Measurements from ENCODE around the gene HMHB1. TPM values are rescaled to one million over a fixed set of nuclear protein-coding genes. Genes with fewer than 3 reads are reported as not detected.

Gene HMHB1
- total RNA-seq, 4 donors from 2014 or later = not detected

DNA sequence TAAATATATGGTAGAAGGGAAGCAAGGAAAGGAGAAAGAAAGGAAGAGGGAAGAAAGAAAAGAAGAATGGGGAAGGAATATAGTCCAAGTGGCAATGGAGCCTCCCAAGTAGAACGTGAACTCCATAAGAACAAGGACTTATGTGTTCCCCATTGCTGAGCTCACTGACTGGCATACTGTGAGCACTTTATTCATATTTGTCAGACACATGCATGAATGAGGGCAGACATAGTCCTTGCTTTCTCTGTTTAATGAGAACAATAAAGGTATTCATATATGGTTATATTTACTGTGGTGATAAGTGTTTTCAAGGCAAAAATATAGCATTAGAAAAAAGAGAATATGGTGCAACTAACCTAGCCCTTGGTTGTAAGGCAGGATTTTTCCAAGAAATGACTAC is 23.6 kb upstream of the HMHB1 start:
- H3K27ac ChIP-seq (replicated peaks in 1 of 4) = no peak overlapping the region

DNA sequence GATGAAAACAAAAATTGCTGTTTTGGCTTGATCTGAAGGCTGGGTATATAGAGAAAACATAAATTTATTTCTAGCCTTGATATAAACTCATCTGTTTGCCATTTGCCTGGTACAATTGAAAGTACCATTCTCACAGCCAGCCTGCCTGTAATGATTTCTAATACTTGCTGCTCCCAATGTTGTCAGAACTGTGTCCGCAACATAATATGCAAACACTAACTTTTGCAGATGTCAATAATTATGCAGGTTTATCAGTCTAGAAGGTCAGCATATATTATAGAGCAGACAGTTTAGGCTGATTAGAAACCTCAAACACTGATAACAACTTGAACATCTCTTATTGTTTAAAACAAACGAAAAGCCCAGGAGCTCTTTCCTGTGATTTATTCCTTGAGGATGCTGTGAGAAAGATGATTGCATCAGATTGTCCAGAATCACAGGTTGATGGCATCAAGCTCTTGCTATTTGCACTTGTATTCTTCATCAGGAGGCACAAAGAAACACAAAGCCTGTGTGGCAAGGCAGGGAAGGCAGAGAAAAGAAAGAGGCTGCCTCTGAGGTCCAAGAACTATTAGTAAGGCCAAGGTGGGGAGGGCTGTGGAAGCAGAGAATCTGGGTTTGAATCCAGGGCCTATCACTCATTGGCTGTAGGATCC is 21.4 kb upstream of the HMHB1 start:
- Histone ChIP-seq H3K9me3 (no peaks in the 10 kb centered on the region), H3K27ac (replicated peaks in 1 of 4) (no peak overlapping the region), H3K4me1 (peaks cover 0 to 4% (median 2%) of the 10 kb centered on the region in 4 donors), H3K4me3 (no peak overlapping the region), H3K27me3 (no peaks in the 10 kb centered on the region), H3K36me3 (no peaks in the 10 kb centered on the region)
- WGBS = 92% methylated on average over 2 of the region's 2 CpGs
- no peak for DNase-seq (ENCODE audit: extremely low spot score)
- intact Hi-C loops (cut with DNase I) = no loop called here
- TF ChIP-seq, protein P1, sequence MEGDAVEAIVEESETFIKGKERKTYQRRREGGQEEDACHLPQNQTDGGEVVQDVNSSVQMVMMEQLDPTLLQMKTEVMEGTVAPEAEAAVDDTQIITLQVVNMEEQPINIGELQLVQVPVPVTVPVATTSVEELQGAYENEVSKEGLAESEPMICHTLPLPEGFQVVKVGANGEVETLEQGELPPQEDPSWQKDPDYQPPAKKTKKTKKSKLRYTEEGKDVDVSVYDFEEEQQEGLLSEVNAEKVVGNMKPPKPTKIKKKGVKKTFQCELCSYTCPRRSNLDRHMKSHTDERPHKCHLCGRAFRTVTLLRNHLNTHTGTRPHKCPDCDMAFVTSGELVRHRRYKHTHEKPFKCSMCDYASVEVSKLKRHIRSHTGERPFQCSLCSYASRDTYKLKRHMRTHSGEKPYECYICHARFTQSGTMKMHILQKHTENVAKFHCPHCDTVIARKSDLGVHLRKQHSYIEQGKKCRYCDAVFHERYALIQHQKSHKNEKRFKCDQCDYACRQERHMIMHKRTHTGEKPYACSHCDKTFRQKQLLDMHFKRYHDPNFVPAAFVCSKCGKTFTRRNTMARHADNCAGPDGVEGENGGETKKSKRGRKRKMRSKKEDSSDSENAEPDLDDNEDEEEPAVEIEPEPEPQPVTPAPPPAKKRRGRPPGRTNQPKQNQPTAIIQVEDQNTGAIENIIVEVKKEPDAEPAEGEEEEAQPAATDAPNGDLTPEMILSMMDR (IDR thresholded peaks at IDR 0.05) = no peak
- no peak for TF ChIP-seq POLR2A (IDR thresholded peaks at IDR 0.05; ENCODE audit: low read depth)
- TF ChIP-seq POLR2AphosphoS5 (IDR thresholded peaks at IDR 0.05) = no peak
- no peak for TF ChIP-seq EP300 (IDR thresholded peaks at IDR 0.05)

More for the DNA sequence above, 23.6 kb upstream of the HMHB1 start:
- TF ChIP-seq POLR2AphosphoS5 (IDR thresholded peaks at IDR 0.05) = no peak
- TF ChIP-seq, protein P1 (IDR thresholded peaks at IDR 0.05) = no peak
- no peak for TF ChIP-seq POLR2A (IDR thresholded peaks at IDR 0.05; ENCODE audit: low read depth)
- TF ChIP-seq EP300 (IDR thresholded peaks at IDR 0.05) = no peak
- no peak for DNase-seq (ENCODE audit: extremely low spot score)
- Histone ChIP-seq H3K27me3 (no peaks in the 10 kb centered on the region), H3K36me3 (no peaks in the 10 kb centered on the region), H3K4me3 (no peak overlapping the region), H3K9me3 (no peaks in the 10 kb centered on the region), H3K4me1 (peaks cover 0 to 4% (median 2%) of the 10 kb centered on the region in 4 donors)
- intact Hi-C loops (cut with DNase I) = no loop called here
- WGBS = 92% methylated on average over 1 of the region's 1 CpG

DNA sequence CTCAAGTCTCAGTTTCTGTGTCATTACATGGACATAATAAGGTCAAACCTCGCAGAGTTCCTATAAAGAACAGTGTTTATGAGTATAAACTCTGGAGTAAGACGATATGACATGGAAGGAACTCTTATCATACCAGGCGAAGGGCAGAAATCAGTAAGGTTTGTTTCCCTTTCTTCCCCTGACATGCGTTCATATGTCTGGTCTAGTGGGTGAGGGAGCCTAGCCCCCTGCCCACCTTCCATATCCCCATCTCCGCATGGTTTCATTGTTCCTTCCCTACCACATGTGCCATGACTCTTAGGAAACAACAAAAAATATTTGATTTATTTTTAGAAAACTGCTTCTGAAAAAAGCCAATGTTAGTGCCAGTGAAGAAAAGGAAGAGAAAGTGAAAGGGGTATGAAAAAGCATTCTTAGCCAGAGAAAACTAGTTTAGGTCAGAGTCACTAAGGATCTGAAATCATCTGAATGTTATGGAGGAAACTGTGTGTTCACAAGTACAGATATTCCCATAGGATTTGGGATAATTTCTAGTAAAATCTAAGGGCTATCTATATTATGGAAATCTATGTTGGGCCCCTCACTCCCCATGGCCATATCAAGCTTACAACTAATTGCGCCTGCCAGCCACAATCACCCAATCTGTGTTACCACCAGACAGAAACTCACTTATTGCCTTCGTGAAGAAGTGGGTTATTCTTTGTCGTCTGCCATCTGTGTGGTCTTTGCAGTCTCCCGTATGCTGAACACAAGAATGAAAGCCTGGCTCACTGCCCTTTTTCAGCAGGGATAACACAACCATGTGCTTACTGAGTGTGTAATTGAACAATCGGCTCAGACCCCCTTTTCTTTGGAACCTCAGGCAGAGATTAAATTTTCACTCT is 19.9 kb upstream of the HMHB1 start:
- Histone ChIP-seq H3K27me3 (no peaks in the 10 kb centered on the region), H3K4me3 (no peak overlapping the region), H3K9me3 (no peaks in the 10 kb centered on the region), H3K36me3 (no peaks in the 10 kb centered on the region), H3K4me1 (peaks cover 0 to 4% (median 2%) of the 10 kb centered on the region in 4 donors), H3K27ac (replicated peaks in 1 of 4) (no peak overlapping the region)
- TF ChIP-seq, protein P1 (IDR thresholded peaks at IDR 0.05) = no peak
- no peak for TF ChIP-seq POLR2A (IDR thresholded peaks at IDR 0.05; ENCODE audit: low read depth)
- no peak for TF ChIP-seq POLR2AphosphoS5 (IDR thresholded peaks at IDR 0.05)
- TF ChIP-seq EP300 (IDR thresholded peaks at IDR 0.05) = no peak
- no peak for DNase-seq (ENCODE audit: extremely low spot score)
- WGBS = 64% methylated on average over 10 of the region's 10 CpGs
- intact Hi-C loops (cut with DNase I) = no loop called here

DNA sequence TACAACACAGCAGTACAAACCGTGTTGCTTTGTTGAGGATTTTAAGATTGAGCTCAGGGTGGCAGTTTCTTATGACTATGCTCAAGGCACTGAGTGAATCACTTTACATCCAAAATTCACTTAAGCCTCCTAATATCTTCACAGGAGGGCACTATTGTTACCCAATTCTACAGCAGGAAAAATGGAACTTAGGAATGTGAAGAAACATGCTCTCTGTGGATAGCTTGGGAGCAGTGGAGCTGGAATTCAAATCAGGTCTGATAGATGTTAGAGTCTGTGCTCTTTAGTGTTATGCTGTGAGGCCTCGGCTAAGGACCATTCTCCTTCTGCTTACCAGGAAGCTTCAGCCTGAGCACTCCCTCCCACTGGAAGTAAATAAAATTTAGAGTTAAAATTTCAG is 18.7 kb upstream of the HMHB1 start:
- TF ChIP-seq POLR2AphosphoS5 (IDR thresholded peaks at IDR 0.05) (no peak), EP300 (IDR thresholded peaks at IDR 0.05) (no peak), POLR2A (IDR thresholded peaks at IDR 0.05; ENCODE audit: low read depth) (no peak)
- TF ChIP-seq, protein P1 (IDR thresholded peaks at IDR 0.05) = no peak
- no peaks in the 10 kb centered on the region for H3K27me3 ChIP-seq
- H3K27ac ChIP-seq (replicated peaks in 1 of 4) = no peak overlapping the region
- no peaks in the 10 kb centered on the region for H3K36me3 ChIP-seq
- no peaks in the 10 kb centered on the region for H3K9me3 ChIP-seq
- H3K4me1 ChIP-seq = peaks cover 0 to 4% (median 2%) of the 10 kb centered on the region in 4 donors
- 87% methylated on average over 2 of the region's 2 CpGs for WGBS
- intact Hi-C loops (cut with DNase I) = no loop called here
- H3K4me3 ChIP-seq = no peak overlapping the region
- no peak for DNase-seq (ENCODE audit: extremely low spot score)
